Endodermal cell (in vitro differentiated cells): ENCODE measurements around the gene AMH. TPM values are rescaled to one million over a fixed set of nuclear protein-coding genes. Genes with fewer than 3 reads are reported as not detected.

ENCODE experiments used
- DNase-seq: peaks from one replicate; pipeline ENCODE4 v3.0.0-alpha.2; 2017
- H3K27ac ChIP-seq: 2 replicates; pipeline ENCODE4 v1.5.1; 2013; ENCODE audit warnings: mild to moderate bottlenecking, low read depth, low read length, moderate library complexity
- H3K27me3 ChIP-seq: 2 replicates; pipeline ENCODE4 v1.6.1; 2013; ENCODE audit warnings: mild to moderate bottlenecking, low read length, moderate library complexity; ENCODE audit not compliant: insufficient read depth, control insufficient read depth, poor library complexity, severe bottlenecking
- H3K36me3 ChIP-seq: 2 replicates; pipeline ENCODE4 v1.7.0; 2013; ENCODE audit warnings: mild to moderate bottlenecking, low read length, moderate library complexity; ENCODE audit not compliant: control insufficient read depth, insufficient read depth
- H3K4me1 ChIP-seq: one replicate; pipeline ENCODE4 v1.7.0; 2013; ENCODE audit warnings: low read length; ENCODE audit not compliant: control insufficient read depth, insufficient read depth
- H3K4me3 ChIP-seq: 2 replicates; pipeline ENCODE4 v1.5.1; 2013; ENCODE audit warnings: mild to moderate bottlenecking, low read length, moderate library complexity
- H3K9ac ChIP-seq: 2 replicates; pipeline ENCODE4 v1.6.1; 2013; ENCODE audit warnings: mild to moderate bottlenecking, low read length, moderate library complexity; ENCODE audit not compliant: poor library complexity, severe bottlenecking; ENCODE audit errors: extremely low read depth
- H3K9me3 ChIP-seq: 2 replicates; pipeline ENCODE4 v1.6.1; 2013; ENCODE audit warnings: mild to moderate bottlenecking, low read length, moderate library complexity; ENCODE audit not compliant: control insufficient read depth
- H3K27ac Mint-ChIP-seq: 2 replicates; pipeline ENCODE4 v1.8.0; 2020; ENCODE audit warnings: mixed read lengths
- H3K27me3 Mint-ChIP-seq: 2 replicates; pipeline ENCODE4 v1.8.0; 2021; ENCODE audit warnings: mild to moderate bottlenecking, mixed read lengths; ENCODE audit not compliant: insufficient read depth
- H3K36me3 Mint-ChIP-seq: 2 replicates; pipeline ENCODE4 v1.8.0; 2020; ENCODE audit warnings: low read depth, mixed read lengths
- H3K4me1 Mint-ChIP-seq: 2 replicates; pipeline ENCODE4 v1.8.0; 2020; ENCODE audit warnings: mixed read lengths
- H3K4me3 Mint-ChIP-seq: 2 replicates; pipeline ENCODE4 v1.8.0; 2020; ENCODE audit warnings: mild to moderate bottlenecking, moderate library complexity, mixed read lengths
- H3K9me3 Mint-ChIP-seq: 2 replicates; pipeline ENCODE4 v1.8.0; 2020; ENCODE audit warnings: mild to moderate bottlenecking, mixed read lengths
- CTCF ChIP-seq: fragments of 200-600 bp; sonication (generic); conservative IDR thresholded peaks from 2 replicates; pipeline ENCODE4 v1.5.0; 2021; ENCODE audit warnings: antibody characterized with exemption, mild to moderate bottlenecking
- WGBS, 2 experiments: methylation state at CpG; one replicate each; pipeline versions ENCODE4 v1.1.5 to v1.1.7; 2013; ENCODE audit warnings: missing lambda C conversion rate in 2 of 2, mixed read lengths in 1 of 2; ENCODE audit not compliant: insufficient coverage in 1 of 2, insufficient read length in 1 of 2; 5-methylcytosine and 5-hydroxymethylcytosine counted together
- total RNA-seq, 2 donors: library from RNA; stranded (reverse); fragmentation: NEBNext Ultra II Directional in 1 of 2; extraction: Animal tissue kit (Norgen Biotek cat#: 25700) in 1 of 2; gene quantifications; 2 replicates in 1 of 2; 3 replicates in 1 of 2; pipeline ENCODE4 v1.2.1, GENCODE V29; 2021

AMH gene
- total RNA-seq, 2 donors from 2014 or later = 20.5 to 35.1 TPM

- no peak for DNase-seq
- no peak overlapping the region for H3K27ac Mint-ChIP-seq
- H3K36me3 Mint-ChIP-seq = peaks cover 32% of the 10 kb centered on the region
- no peak overlapping the region for H3K4me3 ChIP-seq
- H3K9ac ChIP-seq = no peak overlapping the region
- H3K4me1 ChIP-seq = no peaks in the 10 kb centered on the region
- no peaks in the 10 kb centered on the region for H3K9me3 ChIP-seq
- TF ChIP-seq CTCF = no peak
- H3K27ac ChIP-seq = no peak overlapping the region
- H3K4me3 Mint-ChIP-seq = no peak overlapping the region
- no peaks in the 10 kb centered on the region for H3K27me3 Mint-ChIP-seq
- no peaks in the 10 kb centered on the region for H3K27me3 ChIP-seq
- 96 to 97% methylated on average over 42 to 59 of the region's 59 CpGs for WGBS, 2 experiments
- H3K4me1 Mint-ChIP-seq = no peaks in the 10 kb centered on the region
- peaks cover 10% of the 10 kb centered on the region for H3K36me3 ChIP-seq
- H3K9me3 Mint-ChIP-seq = no peaks in the 10 kb centered on the region
Measured at GRCh38 chr19:2226051-2226839, 22.9 kb upstream of the AMH start.

DNA sequence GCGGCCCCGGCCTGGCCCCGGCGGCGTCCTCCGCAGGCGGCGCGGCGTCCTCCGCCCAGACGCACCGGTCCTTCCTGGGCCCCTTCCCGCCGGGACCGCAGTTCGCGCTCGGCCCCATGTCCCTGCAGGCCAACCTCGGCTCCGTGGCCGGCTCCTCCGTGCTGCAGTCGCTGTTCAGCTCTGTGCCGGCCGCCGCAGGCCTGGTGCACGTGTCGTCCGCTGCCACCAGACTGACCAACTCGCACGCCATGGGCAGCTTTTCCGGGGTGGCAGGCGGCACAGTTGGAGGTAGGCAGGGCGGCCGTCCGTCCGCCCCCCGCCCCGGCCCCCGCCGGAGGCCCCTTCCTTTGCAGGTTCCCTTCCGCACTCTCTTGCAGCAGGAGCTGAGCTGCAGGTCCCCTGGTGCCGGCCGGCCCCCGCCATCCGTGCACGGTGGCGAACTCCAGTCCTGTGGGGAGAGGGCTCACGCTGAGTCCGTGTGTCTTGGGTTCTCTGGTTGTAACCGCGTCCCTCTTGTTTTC lies 22.2 kb upstream of the AMH start:
- H3K9me3 ChIP-seq = no peaks in the 10 kb centered on the region
- no peaks in the 10 kb centered on the region for H3K27me3 Mint-ChIP-seq
- WGBS, 2 experiments = 93 to 96% methylated on average over 44 to 53 of the region's 53 CpGs
- H3K9ac ChIP-seq = no peak overlapping the region
- peaks cover 31% of the 10 kb centered on the region for H3K36me3 Mint-ChIP-seq
- no peak for TF ChIP-seq CTCF
- H3K4me1 Mint-ChIP-seq = no peaks in the 10 kb centered on the region
- no peaks in the 10 kb centered on the region for H3K9me3 Mint-ChIP-seq
- H3K4me3 ChIP-seq = no peak overlapping the region
- peaks cover 7% of the 10 kb centered on the region for H3K36me3 ChIP-seq
- H3K27ac ChIP-seq = no peak overlapping the region
- no peak overlapping the region for H3K4me3 Mint-ChIP-seq
- DNase-seq = no peak
- no peaks in the 10 kb centered on the region for H3K4me1 ChIP-seq
- no peaks in the 10 kb centered on the region for H3K27me3 ChIP-seq
- H3K27ac Mint-ChIP-seq = no peak overlapping the region

DNA sequence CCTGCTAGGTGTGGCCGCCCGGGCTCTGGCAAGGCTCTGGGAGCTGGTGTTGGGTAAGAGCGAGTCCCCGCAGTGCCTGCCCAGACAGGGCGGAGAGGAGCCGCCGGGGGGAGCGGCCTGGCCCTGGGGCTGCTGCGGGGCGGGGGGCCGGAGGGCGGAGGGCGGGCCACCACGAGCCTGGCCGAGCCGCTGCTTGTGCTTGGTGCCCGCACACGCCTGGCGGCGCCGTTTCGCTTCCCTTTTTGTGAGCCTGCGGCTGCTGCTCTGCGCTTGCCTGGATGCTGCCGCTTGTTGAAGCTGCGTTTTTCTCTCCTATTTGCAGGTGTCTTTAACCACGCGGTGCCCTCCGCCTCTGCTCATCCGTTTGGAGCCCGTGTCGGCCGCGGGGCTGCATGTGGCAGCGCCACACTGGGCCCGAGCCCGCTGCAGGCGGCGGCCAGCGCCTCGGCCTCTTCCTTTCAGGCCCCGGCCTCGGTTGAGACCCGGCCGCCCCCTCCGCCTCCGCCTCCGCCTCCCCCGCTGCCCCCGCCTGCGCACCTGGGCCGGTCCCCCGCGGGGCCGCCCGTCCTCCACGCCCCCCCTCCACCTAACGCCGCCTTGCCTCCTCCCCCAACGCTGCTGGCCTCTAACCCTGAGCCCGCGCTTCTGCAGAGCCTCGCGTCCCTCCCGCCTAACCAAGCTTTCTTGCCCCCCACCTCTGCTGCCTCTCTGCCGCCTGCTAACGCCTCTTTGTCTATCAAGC lies 21.5 kb upstream of the AMH start:
- Mint-ChIP-seq H3K4me1 (no peaks in the 10 kb centered on the region), H3K36me3 (peaks cover 34% of the 10 kb centered on the region), H3K27ac (no peak overlapping the region), H3K4me3 (no peak overlapping the region), H3K9me3 (no peaks in the 10 kb centered on the region), H3K27me3 (no peaks in the 10 kb centered on the region)
- no peaks in the 10 kb centered on the region for H3K27me3 ChIP-seq
- H3K9me3 ChIP-seq = no peaks in the 10 kb centered on the region
- no peak overlapping the region for H3K4me3 ChIP-seq
- peaks cover 10% of the 10 kb centered on the region for H3K36me3 ChIP-seq
- 95 to 98% methylated on average over 35 to 67 of the region's 67 CpGs for WGBS, 2 experiments
- no peak overlapping the region for H3K27ac ChIP-seq
- TF ChIP-seq CTCF = no peak
- no peak overlapping the region for H3K9ac ChIP-seq
- DNase-seq = no peak
- H3K4me1 ChIP-seq = no peaks in the 10 kb centered on the region
